ENCODE data around the gene KLK12.
A peak's percentile ranks its signal among the peaks of the same experiment; 100 is the strongest.

The KLK12 gene

GRCh38 chr19:51047031-51047335 lies 12.2 kb upstream of the KLK12 start:
- no peak for DNase-seq (ENCODE audit: low spot score)

- no peak for DNase-seq (ENCODE audit: low spot score)
These were observed 9.5 kb upstream of the KLK12 start for GRCh38 chr19:51044327-51044726.

DNA sequence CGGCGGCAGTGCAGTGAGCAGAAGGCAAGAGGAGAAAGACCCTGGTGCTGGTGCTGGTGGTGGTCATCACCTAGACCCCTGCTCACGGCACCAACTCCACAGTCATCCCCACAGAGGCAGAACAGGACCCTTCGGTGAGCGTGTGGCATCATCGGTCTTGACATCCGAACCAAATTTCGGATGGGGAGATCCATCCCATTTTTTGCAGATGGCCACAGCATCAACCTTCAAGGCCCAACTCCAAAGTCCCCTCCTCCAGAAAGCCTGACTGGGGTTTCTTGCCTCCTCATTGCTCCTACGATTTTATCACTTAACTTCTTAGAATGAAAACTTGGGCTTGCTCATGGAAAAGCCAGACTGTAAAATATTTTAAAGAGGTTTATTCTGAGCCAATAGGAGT lies 8.7 kb upstream of the KLK12 start:
- no peak for DNase-seq (ENCODE audit: low spot score)

DNA sequence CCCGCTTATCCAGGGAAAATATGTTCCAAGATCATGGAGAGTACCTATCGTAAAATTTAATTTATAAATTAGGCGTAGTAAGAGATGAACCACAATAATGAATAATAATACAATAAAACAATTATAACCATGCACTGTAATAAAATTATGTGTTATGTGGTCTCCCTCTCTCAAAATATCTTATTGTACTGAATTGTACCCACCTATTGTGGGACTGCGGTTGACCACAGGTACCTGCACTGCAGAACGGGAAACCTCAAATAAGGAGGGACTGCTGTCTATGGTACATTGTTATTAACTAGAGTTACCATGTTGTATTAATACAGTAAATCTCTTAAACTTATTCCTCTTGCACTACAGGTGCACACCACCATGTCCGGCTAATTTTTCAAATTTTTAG lies 5.3 kb upstream of the KLK12 start:
- DNase-seq (ENCODE audit: low spot score): no peak

DNA sequence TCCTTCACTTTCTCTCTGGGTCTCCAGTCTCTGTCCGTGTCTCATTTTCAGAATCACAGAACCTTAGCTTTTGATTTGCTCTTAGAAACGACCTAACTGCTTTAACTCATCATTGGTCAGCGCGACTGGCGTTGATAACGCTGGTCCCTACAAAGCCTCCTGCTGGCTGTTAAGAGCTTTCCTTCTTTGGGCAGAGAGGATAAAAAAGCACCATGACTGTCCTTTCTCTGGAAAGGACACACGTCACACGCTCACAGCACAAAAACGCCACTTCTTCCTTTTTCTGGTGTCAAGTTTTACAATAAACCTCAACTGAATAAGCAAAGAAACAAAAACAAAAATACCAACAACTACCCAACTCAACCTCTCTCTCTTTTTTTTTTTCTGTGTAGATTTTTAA lies 1.7 kb upstream of the KLK12 start:
- no peak for DNase-seq (ENCODE audit: low spot score)

DNA sequence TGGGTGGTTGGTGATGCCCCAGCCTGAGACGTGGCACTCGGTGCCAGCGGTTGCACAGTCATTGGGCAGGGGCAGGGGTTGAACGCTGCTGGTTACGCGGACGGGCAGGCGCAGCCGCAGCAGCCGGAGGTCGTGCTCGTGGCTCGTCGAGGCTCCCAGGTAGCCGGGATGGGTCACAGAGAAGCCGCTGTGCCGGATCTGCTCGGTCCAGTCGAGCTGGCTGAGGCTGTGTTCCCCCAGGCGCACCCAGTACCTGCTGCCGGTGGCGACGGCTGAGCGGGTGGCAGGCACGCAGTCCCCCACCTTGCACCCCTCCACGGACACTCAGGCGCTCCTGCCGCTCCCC lies 2.9 kb downstream of the KLK12 start:
- DNase-seq (ENCODE audit: low spot score): no peak

- no peak for DNase-seq (ENCODE audit: low spot score)
These were observed 3.5 kb downstream of the KLK12 start for GRCh38 chr19:51031220-51031879.

- no peak for DNase-seq (ENCODE audit: low spot score)
These were observed 4.2 kb downstream of the KLK12 start for GRCh38 chr19:51030631-51031030.

GRCh38 chr19:51029718-51030117 lies 5.1 kb downstream of the KLK12 start:
- DNase-seq (ENCODE audit: low spot score): no peak

GRCh38 chr19:51027873-51028272 lies 6.9 kb downstream of the KLK12 start:
- no peak for DNase-seq (ENCODE audit: low spot score)

DNA sequence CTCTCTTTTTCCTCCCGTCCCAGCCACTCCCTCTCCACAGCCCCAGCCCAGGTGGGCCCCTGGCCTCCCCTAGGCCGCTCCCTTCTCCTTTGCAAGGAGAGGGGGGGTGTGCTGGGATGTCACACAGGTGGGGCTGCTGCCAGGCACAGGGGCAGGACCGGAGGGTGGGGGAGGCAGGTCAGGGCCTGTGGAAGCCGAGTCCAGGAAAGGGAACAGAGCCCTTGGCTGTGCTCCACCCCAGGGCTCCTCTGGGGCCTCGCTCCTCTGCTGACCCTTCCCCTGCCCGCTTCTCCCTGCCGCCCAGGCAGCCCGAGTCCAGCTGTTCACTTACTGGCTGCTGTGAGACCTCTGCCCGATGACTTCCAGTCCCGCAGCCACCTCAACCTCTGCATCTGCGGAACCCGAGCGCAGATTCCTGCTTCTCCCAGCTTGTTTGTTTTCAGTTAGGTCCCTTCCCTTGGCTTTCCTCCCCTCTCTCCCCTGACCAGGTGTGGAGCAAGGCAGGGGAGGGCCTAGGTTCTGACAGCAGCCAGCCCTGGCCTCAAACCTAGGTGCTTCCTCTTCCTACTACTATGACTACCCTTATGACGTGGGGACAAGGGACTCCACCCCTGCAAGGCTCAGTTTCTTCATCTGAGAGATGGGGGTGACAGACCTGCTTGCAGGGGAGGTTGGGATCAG lies 7.5 kb downstream of the KLK12 start:
- DNase-seq (ENCODE audit: low spot score): no peak

- no peak for DNase-seq (ENCODE audit: low spot score)
These were observed 8.3 kb downstream of the KLK12 start, which contains the start of gene KLK11 for GRCh38 chr19:51026554-51026831. Gene KLK11, minus strand, starts transcription at chr19:51026616. Its CDS starts 985 bp downstream, at chr19:51025631.

GRCh38 chr19:51025809-51026553 lies 8.8 kb downstream of the KLK12 start:
- DNase-seq (ENCODE audit: low spot score): no peak

- no peak for DNase-seq (ENCODE audit: low spot score)
These were observed 9.4 kb downstream of the KLK12 start for GRCh38 chr19:51025401-51025800.

- DNase-seq (ENCODE audit: low spot score): no peak
These were observed 9.9 kb downstream of the KLK12 start for GRCh38 chr19:51024924-51025323.

DNA sequence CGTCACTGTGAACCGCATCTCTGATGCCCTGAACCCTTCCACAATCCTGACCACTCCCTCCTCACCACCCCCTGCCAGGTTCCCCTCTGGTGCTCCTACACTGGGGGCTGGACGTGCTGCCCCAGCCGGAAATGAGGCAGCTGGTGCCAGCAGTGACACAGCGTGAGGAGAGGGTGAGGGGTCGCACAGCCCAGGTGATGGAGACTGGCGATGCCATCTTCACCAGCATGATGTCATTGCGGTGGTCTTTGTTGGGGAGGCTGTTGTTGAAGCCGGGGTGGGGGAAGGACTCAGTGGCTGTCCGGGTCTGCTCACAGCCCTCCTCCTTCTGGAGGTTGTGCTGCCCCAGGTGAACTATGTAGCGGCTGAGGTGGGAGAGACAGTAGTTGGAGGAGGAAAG lies 10.9 kb downstream of the KLK12 start:
- DNase-seq (ENCODE audit: low spot score): no peak

DNA sequence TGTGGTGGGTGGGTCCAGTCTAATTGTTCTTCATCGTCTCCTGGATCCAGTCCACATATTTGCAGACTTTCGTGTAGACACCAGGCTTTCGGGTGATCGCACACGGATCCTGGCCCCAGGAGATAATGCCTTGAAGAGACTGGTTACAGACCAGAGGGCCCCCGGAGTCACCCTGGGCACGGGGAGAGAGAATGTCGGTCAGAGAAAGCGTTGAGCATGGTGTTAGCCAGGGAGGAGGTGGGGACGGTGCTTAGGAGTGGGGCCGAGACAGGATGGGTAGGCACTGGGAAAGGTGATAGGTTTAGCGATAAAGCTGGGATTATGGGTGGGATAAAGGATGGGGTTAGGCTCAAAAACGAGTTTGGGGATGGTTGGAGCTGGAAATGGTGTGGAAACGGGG lies 12.3 kb downstream of the KLK12 start:
- DNase-seq (ENCODE audit: low spot score): no peak

DNA sequence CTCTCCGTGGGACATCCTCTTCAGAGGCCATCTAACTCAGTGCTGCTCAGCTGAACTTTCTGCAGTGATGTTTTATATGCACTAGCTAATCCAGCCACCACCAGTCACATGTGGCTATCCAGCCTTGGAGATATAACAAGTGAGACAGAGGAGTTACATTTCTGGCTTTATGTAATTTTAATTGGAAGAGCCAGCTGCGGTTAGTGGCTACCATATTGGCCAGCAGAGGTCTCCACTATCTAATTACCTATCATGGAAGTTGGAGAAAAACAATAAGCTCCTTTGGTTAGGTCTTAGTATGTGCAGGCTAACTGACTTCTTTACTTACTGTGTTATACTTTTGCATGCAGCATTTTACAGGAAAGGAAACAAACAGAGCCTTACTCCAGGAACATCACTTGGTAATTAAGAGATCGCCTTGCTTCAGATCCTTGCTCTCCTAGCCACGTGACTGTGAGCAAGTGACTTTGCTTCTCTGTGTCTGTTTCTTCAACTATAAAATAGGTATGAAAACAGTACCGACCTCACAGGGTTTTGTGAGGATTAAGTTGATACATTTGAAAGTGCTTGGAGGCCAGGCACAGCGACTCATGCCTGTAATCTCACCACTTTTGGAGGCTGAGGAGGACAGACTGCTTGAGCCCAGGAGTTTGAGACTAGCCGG lies 13.7 kb downstream of the KLK12 start:
- peak; percentile 57 for DNase-seq (ENCODE audit: low spot score)

DNA sequence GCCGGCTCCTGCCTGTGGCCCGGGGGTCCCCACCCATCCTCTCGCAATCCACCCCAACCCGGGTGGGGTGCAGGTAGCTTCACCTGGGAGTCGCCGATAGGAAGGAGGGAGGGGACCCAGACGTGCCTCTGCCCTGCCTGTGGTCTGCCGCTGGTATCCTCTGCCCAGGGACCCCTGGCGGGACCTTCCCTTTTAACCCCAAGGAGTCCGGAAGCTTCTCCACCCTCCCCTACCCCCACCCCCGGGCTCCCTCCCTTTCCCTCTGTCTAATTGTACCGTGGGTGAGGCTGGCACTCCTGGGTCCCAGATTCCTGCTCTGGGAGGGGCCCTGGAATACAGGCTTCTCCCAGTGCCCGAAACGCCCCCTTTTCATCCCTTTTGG lies 15.3 kb downstream of the KLK12 start, which contains the start of gene KLK10:
Gene KLK10, minus strand, starts transcription at position 166 of the 382 bp plus-strand sequence. CDS start 579 bp downstream, outside the sequence.
- DNase-seq (ENCODE audit: low spot score): no peak

- no peak for DNase-seq (ENCODE audit: low spot score)
These were observed 15.9 kb downstream of the KLK12 start for GRCh38 chr19:51018745-51019543.

DNA sequence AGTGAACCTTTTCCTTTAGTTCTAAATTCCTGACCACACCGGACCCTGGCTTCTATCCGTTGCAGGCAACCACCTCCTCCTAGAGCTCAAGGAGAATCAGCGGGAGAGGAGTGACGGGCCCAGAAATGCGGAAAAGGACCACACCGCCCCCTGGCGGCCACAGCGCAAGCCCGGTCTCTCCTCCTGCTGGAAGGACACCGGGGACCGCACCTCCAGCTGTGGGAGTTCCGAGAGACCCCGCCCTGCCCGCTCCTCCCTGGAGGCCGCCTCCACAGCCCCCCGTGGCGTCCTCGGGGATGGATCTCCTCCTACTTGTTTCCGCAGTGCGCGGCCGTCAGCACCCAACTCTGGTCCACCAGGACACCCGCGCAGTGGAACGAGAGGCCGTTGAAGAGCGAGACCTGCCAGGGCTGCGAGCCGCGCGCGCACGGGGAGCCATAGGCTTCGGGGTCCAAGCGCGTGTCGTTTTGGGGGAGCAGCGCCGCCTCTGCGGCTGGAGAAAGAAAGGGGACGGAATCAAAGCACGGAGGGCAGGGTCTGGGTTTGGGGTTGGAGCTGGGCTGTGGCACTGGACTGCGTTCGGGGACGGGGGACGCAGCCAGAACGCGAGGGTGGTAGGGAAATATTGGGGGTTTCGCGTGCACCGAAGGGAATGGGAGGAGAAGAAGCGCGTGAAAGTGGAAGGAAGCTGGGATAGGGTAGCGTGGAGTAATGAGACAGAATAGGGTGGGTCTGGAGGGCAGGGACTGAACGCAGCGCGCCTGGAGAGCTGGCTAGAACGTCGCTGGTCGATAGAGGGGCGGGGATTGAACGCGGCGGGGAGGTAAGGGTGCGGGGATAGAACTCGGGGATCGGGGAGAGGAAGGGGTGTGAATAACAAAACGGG lies 17.8 kb downstream of the KLK12 start:
- DNase-seq (ENCODE audit: low spot score): peak; percentile 13
